Measurements from ENCODE around the gene TEX2.
"Not testable (repeated sequence)": the region's sequence is repeated elsewhere in the genome, so short reads cannot be mapped to it uniquely, and the experiment has no call there.

Gene TEX2

DNA sequence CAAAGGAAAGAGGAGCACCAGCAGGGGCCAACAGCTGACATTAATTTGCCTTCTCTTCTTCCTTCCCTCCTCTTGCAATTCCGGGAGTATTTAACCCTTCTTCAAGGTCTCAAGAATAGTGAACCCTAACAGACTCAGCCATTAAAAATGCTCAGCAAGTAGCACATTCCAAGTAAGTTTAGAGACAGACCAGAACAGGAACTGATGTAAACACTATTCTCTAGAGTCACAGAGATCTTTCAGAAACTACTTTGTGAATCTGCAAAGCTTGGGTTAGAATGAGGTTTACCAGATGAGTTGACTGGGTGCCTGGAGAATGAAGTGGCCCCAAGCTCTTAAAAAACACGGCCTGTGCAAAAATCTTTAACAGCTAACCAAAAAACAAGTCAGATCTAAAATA, 50.9 kb downstream of the TEX2 start:
- no peak for DNase-seq

DNA sequence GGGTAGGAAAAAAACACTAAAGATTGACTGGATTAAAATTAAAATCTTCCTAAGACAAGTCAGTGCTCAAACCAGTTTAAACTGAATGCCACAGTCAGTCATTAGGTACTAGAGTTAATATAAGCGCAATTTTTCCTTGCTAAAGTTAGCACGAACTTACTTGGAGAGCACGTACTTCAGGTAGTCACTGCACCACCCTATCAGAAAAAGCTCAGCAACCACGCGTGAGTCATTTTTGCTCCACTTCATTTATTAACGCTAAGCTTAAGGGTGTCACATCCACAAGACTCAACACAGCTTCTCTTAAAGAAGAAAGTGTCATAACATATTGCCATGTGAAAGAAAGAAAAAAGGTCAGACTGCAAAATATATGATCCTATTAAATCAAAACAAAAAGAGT, 53.1 kb downstream of the TEX2 start:
- DNase-seq: no peak

DNA sequence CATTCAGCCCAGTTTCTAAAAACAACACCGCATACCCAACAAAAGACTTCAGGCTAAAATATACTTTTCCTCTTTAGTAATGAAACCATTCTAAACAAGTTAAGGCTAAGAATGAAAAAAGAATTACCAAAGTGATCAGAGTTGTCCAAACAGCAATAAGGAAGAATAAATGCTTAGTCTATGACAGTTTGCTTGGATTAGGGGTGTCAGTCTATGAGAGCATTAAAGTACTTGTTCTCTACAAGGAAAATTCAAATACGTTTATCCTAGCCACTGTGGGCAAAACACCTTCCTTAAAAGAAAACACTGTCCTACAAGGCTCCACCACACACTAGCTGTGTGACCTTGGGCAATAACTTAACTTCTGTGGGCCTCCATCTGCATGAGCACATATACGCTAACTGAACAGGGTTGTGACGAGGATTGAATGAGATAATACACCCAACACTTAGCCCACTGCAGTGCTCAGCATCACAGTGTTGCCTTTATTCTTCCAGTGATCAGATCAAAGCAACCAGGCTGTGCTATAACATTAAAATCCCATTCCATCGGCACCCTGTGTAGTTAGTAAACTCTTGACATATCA, 53.6 kb downstream of the TEX2 start:
- no peak for DNase-seq

- not testable (repeated sequence) for DNase-seq
Measured at GRCh38 chr17:64208656-64209055, 54.4 kb downstream of the TEX2 start.

- DNase-seq: no peak
Measured at GRCh38 chr17:64205804-64206203, 57.3 kb downstream of the TEX2 start.

- no peak for DNase-seq
Measured at GRCh38 chr17:64203630-64204029, 59.4 kb downstream of the TEX2 start.

DNA sequence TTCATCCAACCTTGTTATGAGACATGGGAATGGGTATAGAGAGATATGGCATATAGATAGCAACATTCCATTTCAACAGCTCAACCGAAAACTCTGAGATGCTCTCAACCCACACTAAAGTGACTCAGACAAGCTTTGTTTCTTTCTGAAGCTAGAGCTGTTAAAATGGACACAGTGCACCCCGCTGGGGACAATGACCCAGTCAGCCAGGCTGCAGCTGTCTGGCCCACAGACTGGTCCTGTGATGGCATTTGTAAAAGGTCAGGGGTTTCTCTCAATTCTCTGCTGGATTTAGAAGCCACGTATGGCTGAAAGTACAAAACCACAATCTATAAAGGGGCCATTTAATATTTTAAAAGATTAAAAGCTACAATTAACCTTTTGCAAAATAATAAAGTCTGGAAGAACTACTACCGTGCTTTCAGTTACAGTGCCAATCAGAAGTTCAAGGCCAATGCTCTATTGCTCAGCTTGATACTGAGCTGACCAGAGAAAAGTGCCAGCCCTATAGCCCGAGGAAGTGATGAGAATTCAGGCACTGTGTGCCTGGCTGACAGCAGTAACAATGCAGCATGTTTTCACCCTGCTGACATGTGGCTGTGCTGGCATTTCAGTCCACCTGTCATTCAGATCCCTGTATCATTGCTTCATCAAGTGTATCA, 60.2 kb downstream of the TEX2 start:
- DNase-seq: no peak

- peak; percentile 56 for DNase-seq
Measured at GRCh38 chr17:64200080-64201032, 62.7 kb downstream of the TEX2 start.

DNA sequence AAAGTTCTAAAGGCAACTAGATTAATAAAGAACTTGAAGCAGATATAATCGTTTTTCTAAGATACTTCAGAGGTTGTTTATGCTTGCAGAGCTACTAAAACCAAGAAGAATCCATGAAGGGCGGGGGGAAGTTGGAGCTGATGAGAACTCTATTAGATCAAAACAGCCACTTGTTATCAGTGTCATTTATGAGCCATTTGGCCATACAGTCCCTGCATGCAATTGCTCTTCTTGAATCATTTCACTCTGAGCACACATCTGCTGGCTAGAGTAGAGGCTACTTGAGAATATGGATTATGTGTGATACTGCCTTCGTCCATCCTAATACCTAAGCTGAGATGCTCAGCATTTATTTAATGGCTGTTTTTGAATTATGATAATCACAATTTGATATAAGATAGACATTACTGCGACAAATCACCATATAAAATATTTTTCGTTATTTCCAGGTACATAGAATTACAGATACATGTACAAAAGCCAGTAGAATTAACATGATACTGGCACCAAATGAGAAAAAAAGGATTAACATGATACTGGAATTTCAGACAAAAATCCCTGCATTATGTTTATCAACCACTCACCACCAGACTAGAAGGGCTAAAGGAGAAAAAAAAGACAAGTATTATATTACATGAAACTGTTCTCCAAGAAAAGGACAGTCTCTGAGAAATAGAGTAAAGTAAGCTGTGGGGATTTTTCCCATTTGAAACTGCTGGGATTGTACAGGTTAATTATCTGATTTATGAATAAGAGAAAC, 64.5 kb downstream of the TEX2 start:
- DNase-seq: no peak

DNA sequence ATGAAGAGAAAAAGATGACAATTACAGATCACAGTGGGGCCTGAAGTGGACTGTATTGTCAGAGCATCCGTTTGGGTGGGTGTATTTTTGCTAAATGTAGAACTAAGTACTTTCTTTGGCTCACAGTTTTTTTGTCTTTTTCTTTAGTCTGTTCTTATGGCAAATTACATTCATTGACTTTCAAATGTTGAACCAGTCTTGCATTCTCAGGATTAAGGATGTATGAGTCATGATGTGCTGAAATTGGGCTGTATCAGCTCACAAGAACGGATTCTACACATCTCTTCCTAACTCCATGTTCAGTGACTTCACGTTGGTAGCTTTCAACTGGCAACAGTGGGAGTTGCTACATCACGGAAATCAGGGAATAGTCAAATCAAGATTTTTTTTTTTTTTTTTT, 66.5 kb downstream of the TEX2 start:
- no peak for DNase-seq

DNA sequence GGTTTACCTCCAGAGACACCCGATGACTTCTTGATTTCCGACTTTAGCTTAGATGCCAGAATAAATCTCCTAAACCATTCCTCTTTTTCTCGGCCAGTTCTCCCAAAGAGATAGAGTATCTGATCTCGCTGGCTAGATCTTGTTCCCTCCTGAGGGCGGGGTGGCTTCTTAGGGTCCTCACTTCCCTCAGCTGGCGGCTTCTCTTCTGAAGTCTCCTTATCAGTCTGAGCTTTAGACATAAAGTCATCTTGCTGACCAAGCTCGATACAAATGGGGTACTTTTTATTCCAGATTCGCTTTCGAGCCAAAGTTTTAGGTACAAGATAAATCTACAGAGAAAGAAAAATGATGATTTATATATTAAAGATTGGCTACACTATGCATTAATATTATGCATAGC, 69.5 kb downstream of the TEX2 start:
- DNase-seq: no peak

- no peak for DNase-seq
Measured at GRCh38 chr17:64192589-64192988, 70.5 kb downstream of the TEX2 start.

- no peak for DNase-seq
Measured at GRCh38 chr17:64190472-64190871, 72.6 kb downstream of the TEX2 start.

- DNase-seq: no peak
Measured at GRCh38 chr17:64188088-64188487, 75.0 kb downstream of the TEX2 start.

DNA sequence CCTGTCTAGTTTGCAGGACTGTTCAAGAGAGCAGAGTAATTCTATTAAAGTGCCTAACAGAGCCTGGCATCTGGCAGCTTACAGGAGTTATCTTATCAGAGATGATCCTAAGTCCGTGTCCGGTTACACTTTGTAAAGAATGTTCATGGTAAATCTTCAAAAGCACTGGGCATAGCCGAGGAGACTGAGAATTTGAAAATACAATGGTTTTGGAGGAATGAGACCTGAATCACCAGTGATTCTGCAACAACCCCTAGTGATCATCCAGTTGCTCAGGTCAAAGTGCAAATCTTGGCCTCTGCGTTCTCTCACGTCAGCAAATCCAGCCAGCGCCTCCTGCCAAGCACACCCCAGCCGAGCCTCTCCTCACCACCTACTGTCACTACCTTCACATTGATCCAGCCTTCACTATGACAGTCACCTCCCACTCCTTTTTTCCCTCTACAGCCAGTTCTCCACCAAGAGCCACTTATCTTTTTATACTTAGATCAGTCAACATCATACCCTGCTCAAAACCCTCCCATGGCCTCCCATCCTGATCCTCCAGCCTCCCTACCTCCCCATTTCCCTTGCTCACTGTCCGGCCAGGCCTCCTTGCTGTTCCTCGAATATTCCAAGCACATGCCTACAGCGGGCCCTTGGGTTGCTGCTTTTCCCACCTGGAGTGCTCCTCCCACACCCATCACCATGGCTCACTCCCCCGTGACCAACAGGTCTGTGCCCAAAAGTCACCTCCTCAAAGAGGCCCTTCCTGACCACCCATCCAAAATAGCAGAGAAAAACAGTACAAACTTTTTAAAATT, 75.8 kb downstream of the TEX2 start:
- no peak for DNase-seq

- DNase-seq: no peak
Measured at GRCh38 chr17:64186171-64187092, 76.6 kb downstream of the TEX2 start.

DNA sequence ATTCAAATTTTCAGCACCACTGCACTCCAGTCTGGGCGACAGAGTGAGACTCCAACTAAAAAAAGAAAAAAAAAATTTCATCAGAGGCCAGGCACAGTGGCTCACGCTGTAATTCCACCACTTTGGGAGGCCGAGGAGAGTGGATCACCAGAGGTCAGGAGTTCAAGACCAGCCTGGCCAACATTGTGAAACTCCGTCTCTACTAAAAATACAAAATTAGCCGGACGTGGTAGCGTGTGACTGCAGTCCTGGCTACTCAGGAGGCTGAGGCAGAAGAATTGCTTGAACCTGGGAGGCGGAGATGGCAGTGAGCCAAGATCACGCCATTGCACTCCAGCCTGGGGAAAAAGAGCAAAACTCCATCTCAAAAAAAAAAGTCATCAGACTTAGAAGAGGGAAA, 77.5 kb downstream of the TEX2 start:
- DNase-seq: not testable (repeated sequence)

DNA sequence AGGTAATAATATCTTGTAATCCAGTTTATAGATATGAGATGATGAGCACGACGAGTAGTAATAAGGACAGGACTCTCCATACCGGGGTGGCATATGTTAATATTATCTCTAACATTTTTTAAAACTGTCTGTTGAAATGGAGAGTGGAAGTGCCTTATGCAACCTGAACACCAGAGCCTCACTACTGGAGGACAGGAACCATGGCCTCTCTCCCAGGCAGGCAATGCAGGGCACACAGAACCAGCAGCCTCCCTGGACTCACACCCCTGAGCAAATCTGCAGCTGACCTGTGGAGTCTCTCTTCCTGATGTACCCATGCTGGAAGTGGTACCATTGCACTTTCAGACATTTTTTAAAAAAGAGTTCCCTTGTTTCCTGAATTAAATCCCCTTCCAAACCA, 78.0 kb downstream of the TEX2 start:
- no peak for DNase-seq

DNA sequence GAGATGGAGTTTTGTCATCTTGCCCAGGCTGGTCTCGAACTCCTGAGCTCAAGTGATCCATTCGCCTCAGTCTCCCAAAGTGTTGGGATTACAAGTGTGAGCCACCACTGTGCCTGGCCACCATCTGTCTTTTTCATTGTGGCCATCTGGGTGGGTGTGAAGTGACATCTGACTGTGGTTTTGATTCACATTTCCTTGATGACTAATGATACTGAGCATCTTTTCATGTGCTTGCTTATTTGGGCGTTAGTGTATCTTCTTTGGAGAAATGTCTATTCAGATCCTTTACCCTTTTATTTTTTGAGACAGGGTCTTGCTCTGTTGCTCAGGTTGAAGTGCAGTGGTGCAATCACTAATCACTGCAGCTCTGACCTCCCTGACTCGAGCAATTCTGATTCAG, 79.2 kb downstream of the TEX2 start:
- peak; percentile 53 for DNase-seq

DNA sequence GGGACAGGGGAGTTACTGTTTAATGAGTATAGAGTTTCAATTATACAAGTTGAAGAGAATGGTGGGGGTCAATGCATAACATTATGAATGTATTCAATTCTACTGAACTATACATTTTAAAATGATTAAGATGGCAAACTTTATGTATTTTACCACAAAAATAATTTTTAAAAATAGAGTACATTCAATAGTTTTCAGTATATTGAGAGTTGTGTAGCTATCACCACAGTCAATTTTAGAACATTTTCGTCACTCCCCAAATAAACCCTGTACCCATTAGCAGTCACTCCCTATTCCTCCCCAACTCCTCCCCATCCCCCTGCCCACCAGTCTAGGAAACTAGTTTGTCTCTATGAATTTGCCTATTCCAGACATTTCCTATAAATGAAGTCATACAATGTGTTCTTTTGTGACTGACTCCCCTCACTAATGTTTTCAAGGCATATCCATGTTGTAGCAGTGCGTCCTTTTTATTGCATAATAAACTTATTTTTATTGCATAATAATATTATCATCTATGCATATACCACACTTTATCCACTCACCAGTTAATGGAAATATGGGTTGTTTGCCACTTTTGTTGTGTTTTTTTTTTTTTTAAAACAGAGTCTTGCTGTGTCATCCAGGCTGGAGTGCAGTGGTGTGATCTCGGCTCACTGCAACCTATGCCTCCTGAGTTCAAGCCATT, 80.6 kb downstream of the TEX2 start:
- no peak for DNase-seq

Measured in activated CD4-positive, alpha-beta T cell treated with anti-CD3 and anti-CD28 coated beads, Interleukin-2, Interleukin-6, amounts not matched to agents 100 ng/mL and 50 ng/mL, durations not matched to agents 16 hours and 8 hours (primary cell).